ENCODE measurements around the gene SCFD2. TPM values are rescaled to one million over a fixed set of nuclear protein-coding genes. Genes with fewer than 3 reads are reported as not detected.
"Not testable (repeated sequence)": the region's sequence is repeated elsewhere in the genome, so short reads cannot be mapped to it uniquely, and the experiment has no call there.

The SCFD2 gene
- total RNA-seq, 1 donor from 2014 or later, result 17.2 TPM

GRCh38 chr4:52836120-52836519 lies 529.7 kb downstream of the SCFD2 start:
- TF ChIP-seq, protein P1, sequence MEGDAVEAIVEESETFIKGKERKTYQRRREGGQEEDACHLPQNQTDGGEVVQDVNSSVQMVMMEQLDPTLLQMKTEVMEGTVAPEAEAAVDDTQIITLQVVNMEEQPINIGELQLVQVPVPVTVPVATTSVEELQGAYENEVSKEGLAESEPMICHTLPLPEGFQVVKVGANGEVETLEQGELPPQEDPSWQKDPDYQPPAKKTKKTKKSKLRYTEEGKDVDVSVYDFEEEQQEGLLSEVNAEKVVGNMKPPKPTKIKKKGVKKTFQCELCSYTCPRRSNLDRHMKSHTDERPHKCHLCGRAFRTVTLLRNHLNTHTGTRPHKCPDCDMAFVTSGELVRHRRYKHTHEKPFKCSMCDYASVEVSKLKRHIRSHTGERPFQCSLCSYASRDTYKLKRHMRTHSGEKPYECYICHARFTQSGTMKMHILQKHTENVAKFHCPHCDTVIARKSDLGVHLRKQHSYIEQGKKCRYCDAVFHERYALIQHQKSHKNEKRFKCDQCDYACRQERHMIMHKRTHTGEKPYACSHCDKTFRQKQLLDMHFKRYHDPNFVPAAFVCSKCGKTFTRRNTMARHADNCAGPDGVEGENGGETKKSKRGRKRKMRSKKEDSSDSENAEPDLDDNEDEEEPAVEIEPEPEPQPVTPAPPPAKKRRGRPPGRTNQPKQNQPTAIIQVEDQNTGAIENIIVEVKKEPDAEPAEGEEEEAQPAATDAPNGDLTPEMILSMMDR (IDR thresholded peaks at IDR 0.05; ENCODE audit: partially characterized antibody, unreplicated experiment), result no peak
- DNase-seq, result no peak
- Mint-ChIP-seq H3K9me3 (ENCODE audit: unreplicated experiment) (no peaks in the 10 kb centered on the region), H3K27me3 (ENCODE audit: unreplicated experiment) (peaks cover 6% of the 10 kb centered on the region), H3K4me3 (ENCODE audit: unreplicated experiment) (no peak overlapping the region), H3K27ac (ENCODE audit: unreplicated experiment) (no peak overlapping the region), H3K4me1 (ENCODE audit: low read depth, unreplicated experiment) (peaks cover 14% of the 10 kb centered on the region), H3K36me3 (ENCODE audit: unreplicated experiment) (peaks cover 4% of the 10 kb centered on the region)

- not testable (repeated sequence) for H3K27me3 Mint-ChIP-seq (ENCODE audit: unreplicated experiment); H3K36me3 Mint-ChIP-seq (ENCODE audit: unreplicated experiment); DNase-seq; H3K4me3 Mint-ChIP-seq (ENCODE audit: unreplicated experiment); H3K27ac Mint-ChIP-seq (ENCODE audit: unreplicated experiment); H3K9me3 Mint-ChIP-seq (ENCODE audit: unreplicated experiment)
- peaks cover 14% of the 10 kb centered on the region for H3K4me1 Mint-ChIP-seq (ENCODE audit: low read depth, unreplicated experiment)
Observed at GRCh38 chr4:52834641-52835456, 531.0 kb downstream of the SCFD2 start.

- TF ChIP-seq, protein P1 (IDR thresholded peaks at IDR 0.05; ENCODE audit: partially characterized antibody, unreplicated experiment), result no peak
- H3K4me1 Mint-ChIP-seq (ENCODE audit: low read depth, unreplicated experiment), result peaks cover 8% of the 10 kb centered on the region
Observed at GRCh38 chr4:52833941-52834525, 531.8 kb downstream of the SCFD2 start.

GRCh38 chr4:52825460-52826090 lies 540.3 kb downstream of the SCFD2 start:
- H3K27ac Mint-ChIP-seq (ENCODE audit: unreplicated experiment), result no peak overlapping the region
- H3K36me3 Mint-ChIP-seq (ENCODE audit: unreplicated experiment), result peaks cover 10% of the 10 kb centered on the region
- H3K27me3 Mint-ChIP-seq (ENCODE audit: unreplicated experiment), result peaks cover 7% of the 10 kb centered on the region
- no peaks in the 10 kb centered on the region for H3K4me1 Mint-ChIP-seq (ENCODE audit: low read depth, unreplicated experiment)
- DNase-seq, result no peak
- H3K9me3 Mint-ChIP-seq (ENCODE audit: unreplicated experiment), result no peaks in the 10 kb centered on the region
- no peak overlapping the region for H3K4me3 Mint-ChIP-seq (ENCODE audit: unreplicated experiment)
- TF ChIP-seq, protein P1 (IDR thresholded peaks at IDR 0.05; ENCODE audit: partially characterized antibody, unreplicated experiment), result no peak

More at GRCh38 chr4:52833941-52834525, 531.8 kb downstream of the SCFD2 start:
- peaks cover 4% of the 10 kb centered on the region for H3K36me3 Mint-ChIP-seq (ENCODE audit: unreplicated experiment)
- H3K27ac Mint-ChIP-seq (ENCODE audit: unreplicated experiment), result no peak overlapping the region
- no peak overlapping the region for H3K4me3 Mint-ChIP-seq (ENCODE audit: unreplicated experiment)
- no peak for DNase-seq
- H3K9me3 Mint-ChIP-seq (ENCODE audit: unreplicated experiment), result no peaks in the 10 kb centered on the region
- peaks cover 6% of the 10 kb centered on the region for H3K27me3 Mint-ChIP-seq (ENCODE audit: unreplicated experiment)

GRCh38 chr4:52824603-52825459 lies 541.0 kb downstream of the SCFD2 start:
- Mint-ChIP-seq H3K36me3 (ENCODE audit: unreplicated experiment) (peaks cover 10% of the 10 kb centered on the region), H3K4me1 (ENCODE audit: low read depth, unreplicated experiment) (no peaks in the 10 kb centered on the region), H3K9me3 (ENCODE audit: unreplicated experiment) (no peaks in the 10 kb centered on the region), H3K4me3 (ENCODE audit: unreplicated experiment) (no peak overlapping the region), H3K27ac (ENCODE audit: unreplicated experiment) (no peak overlapping the region), H3K27me3 (ENCODE audit: unreplicated experiment) (peaks cover 7% of the 10 kb centered on the region)
- no peak for DNase-seq
- TF ChIP-seq, protein P1 (IDR thresholded peaks at IDR 0.05; ENCODE audit: partially characterized antibody, unreplicated experiment), result no peak

All from glutamatergic neuron (in vitro differentiated cells).